IPS-20b (cell line): Measurements from ENCODE around the gene TTC9.

Experiments used
- H3K27ac ChIP-seq: one replicate; pipeline ENCODE4 v1.5.1; 2013; ENCODE audit warnings: low read length
- H3K27me3 ChIP-seq: 2 replicates; pipeline ENCODE4 v1.6.1; 2013; ENCODE audit warnings: mild to moderate bottlenecking, low read length, inconsistent platforms; ENCODE audit not compliant: insufficient read depth
- H3K36me3 ChIP-seq: 2 replicates; pipeline ENCODE4 v1.6.1; 2013; ENCODE audit warnings: low read depth, mild to moderate bottlenecking, inconsistent platforms, low read length, moderate library complexity; ENCODE audit not compliant: insufficient read depth
- H3K4me1 ChIP-seq: 2 replicates; pipeline ENCODE4 v1.6.1; 2013; ENCODE audit warnings: mild to moderate bottlenecking, control low read depth, inconsistent platforms, low read length, moderate library complexity; ENCODE audit not compliant: insufficient read depth
- H3K4me3 ChIP-seq: 2 replicates; pipeline ENCODE4 v1.5.1; 2013; ENCODE audit warnings: mild to moderate bottlenecking, low read length, inconsistent platforms
- H3K9ac ChIP-seq: 2 replicates; pipeline ENCODE4 v1.6.1; 2013; ENCODE audit warnings: low read depth, mild to moderate bottlenecking, inconsistent platforms, low read length, moderate library complexity
- H3K9me3 ChIP-seq: 2 replicates; pipeline ENCODE4 v1.6.1; 2013; ENCODE audit warnings: mild to moderate bottlenecking, low read depth, low read length, inconsistent platforms; ENCODE audit not compliant: insufficient read depth

Gene TTC9

GRCh38 chr14:70641548-70642302 is at the start of gene TTC9:
Gene TTC9 (plus strand): TSS chr14:70641916. CDS start chr14:70642130, 214 bp downstream.
- H3K36me3 ChIP-seq, result no peaks in the 10 kb centered on the region
- 0 out of 2 replicates have a peak, but pooled peaks cover 5% of the 10 kb centered on the region for H3K27me3 ChIP-seq
- peak within 1 kb of the TSS; percentile 30 for H3K27ac ChIP-seq
- H3K4me3 ChIP-seq, result peak within 1 kb of the TSS; percentile 95
- H3K9ac ChIP-seq, result peak within 1 kb of the TSS; percentile 90; the same call in 1 of the 2 replicates
- H3K9me3 ChIP-seq, result no peaks in the 10 kb centered on the region
- peaks cover 38% of the 10 kb centered on the region for H3K4me1 ChIP-seq

- Histone ChIP-seq H3K4me3 (no peak overlapping the region), H3K9me3 (no peaks in the 10 kb centered on the region), H3K9ac (no peak overlapping the region), H3K27ac (no peak overlapping the region), H3K27me3 (no peaks in the 10 kb centered on the region), H3K36me3 (peaks cover 79% of the 10 kb centered on the region), H3K4me1 (0 out of 2 replicates have a peak, but pooled peaks cover 2% of the 10 kb centered on the region)
These were observed 47.3 kb upstream of the TTC9 start for GRCh38 chr14:70594461-70594860.

DNA sequence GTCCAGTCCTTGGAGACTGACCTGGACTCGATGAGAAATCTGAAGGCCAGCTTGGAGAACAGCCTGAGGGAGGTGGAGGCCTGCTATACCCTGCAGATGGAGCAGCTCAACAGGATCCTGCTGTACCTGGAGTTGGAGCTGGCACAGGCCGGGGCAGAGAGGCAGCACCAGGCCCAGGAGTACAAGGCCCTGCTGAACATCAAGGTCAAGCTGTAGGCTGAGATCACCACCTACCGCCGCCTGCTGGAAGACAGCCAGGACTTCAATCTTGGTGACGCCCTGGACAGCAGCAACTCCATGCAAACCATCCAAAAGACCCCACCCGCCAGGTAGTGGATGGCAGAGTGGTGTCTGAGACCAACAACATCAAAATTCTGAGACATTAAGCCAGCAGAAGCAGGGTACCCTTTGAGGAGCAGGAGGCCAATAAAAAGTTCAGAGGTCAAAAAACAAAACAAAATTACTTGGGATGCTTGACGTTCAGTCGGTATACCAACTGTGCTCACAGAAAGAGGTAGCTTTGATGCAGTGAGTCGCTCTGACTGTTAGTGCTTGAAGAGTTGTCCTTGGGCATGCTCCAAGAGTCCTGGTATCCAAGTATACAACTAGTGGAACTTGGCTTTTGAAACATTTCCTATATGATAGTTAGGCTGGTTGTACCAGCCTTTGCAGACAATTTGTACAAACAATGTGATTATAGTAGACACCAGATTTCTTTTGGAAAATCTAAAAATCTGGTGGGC is 46.1 kb upstream of the TTC9 start:
- Histone ChIP-seq H3K27ac (no peak overlapping the region), H3K4me3 (no peak overlapping the region), H3K9ac (no peak overlapping the region), H3K36me3 (peaks cover 68% of the 10 kb centered on the region), H3K9me3 (no peaks in the 10 kb centered on the region), H3K27me3 (no peaks in the 10 kb centered on the region), H3K4me1 (0 out of 2 replicates have a peak, but pooled peaks cover 4% of the 10 kb centered on the region)

- H3K27ac ChIP-seq, result no peak overlapping the region
- no peaks in the 10 kb centered on the region for H3K9me3 ChIP-seq
- no peak overlapping the region for H3K9ac ChIP-seq
- no peaks in the 10 kb centered on the region for H3K27me3 ChIP-seq
- H3K36me3 ChIP-seq, result peaks cover 47% of the 10 kb centered on the region
- H3K4me1 ChIP-seq, result peaks cover 13% of the 10 kb centered on the region; the same call in 1 of the 2 replicates
- H3K4me3 ChIP-seq, result no peak overlapping the region
These were observed 44.0 kb upstream of the TTC9 start for GRCh38 chr14:70597731-70598130.

DNA sequence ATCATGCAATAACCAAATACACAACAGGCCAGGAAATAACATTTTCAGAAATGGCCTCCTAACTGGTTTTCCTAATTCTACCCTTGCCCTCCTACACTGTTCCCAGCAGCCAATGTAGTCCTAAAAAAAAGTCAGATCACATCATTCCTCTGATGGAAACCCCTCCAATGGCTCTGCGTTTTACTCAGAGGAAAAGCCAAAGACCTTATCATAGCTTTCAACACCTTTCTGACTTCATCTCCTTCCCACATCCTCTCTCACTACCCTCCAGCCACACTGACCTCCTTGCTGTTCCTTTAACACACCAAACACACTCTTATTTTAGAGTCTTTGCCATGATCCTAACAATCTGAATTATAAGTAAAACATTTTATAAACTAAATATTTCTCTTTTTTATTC is 42.4 kb upstream of the TTC9 start:
- Histone ChIP-seq H3K9ac (no peak overlapping the region), H3K27ac (no peak overlapping the region), H3K27me3 (peaks cover 4% of the 10 kb centered on the region; the same call in 1 of the 2 replicates), H3K4me1 (peaks cover 13% of the 10 kb centered on the region; the same call in 1 of the 2 replicates), H3K9me3 (no peaks in the 10 kb centered on the region), H3K4me3 (peak overlapping the region; percentile 95), H3K36me3 (peaks cover 30% of the 10 kb centered on the region)

DNA sequence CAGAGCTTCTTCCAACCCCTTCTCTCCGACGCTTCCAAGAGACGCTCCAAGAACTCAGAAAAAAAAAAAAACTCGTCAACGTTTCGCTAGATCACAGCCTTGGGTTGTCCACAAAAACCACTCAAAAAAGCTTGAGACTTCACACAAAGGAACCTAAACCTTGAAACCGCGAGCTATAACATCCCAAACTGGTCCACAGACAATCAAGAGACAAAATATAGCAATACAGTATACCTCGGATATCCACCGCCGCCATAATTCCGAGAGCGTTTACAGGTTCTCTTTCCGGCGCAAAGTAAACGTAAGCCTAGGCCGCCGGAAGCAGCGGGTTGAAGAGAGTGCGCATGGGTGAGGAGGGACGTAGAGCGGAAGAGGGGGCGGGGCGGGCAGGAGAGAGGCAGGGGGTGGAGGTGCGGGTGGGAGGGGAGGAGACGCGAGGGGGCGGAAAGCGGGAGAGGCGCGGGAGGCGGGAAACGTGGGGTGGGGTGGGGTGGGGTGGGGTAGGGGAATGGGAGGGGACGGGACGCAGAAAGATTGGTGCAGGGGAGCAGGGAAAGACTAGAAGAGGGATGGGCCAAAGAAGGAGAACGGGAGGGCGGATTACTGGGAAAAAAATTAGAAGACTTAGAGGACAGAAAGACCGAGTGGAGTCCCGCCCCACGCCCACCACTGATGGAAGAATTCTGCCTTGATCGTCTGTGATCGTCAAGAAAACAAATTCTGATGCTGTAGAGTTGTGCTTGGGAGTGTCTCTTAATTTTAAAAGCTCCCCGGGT is 41.1 kb upstream of the TTC9 start, which contains the start of gene MED6:
Gene MED6 (minus strand): TSS at position 274 of the 776 bp plus-strand sequence. CDS start 18 bp downstream, at position 256.
- Histone ChIP-seq H3K9ac (peak within 1 kb of the TSS; percentile 92), H3K4me1 (peaks cover 13% of the 10 kb centered on the region; the same call in 1 of the 2 replicates), H3K27me3 (peaks cover 10% of the 10 kb centered on the region; the same call in 1 of the 2 replicates), H3K36me3 (peaks cover 18% of the 10 kb centered on the region), H3K4me3 (peak within 1 kb of the TSS; percentile 95), H3K27ac (peak within 1 kb of the TSS; percentile 55), H3K9me3 (no peaks in the 10 kb centered on the region)

- H3K27ac ChIP-seq, result peak overlapping the region; percentile 55
- no peaks in the 10 kb centered on the region for H3K9me3 ChIP-seq
- H3K27me3 ChIP-seq, result peaks cover 10% of the 10 kb centered on the region
- peaks cover 13% of the 10 kb centered on the region; the same call in 1 of the 2 replicates for H3K4me1 ChIP-seq
- H3K4me3 ChIP-seq, result peak overlapping the region; percentile 83
- H3K9ac ChIP-seq, result peak overlapping the region; percentile 91; the same call in 1 of the 2 replicates
- peaks cover 12% of the 10 kb centered on the region for H3K36me3 ChIP-seq
These were observed 40.6 kb upstream of the TTC9 start for GRCh38 chr14:70601162-70601561.

DNA sequence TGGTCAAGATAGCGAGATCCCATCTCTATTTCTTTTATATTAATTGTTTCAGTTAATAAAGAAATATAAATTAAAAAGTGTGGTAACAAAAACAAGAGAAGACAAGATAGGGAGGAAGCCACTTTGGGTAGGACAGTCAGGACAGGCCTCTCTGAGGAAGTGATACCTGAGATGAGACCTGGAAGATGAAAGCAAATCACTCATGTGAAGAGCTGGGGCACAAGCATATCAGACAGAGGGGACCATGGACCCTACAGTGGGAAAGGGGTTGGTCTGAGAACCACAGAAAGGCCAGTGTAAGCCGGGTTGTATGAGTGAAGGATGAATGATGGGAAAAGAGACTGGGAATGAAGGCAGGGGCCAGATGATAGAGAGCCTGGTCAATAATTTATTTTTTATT is 39.5 kb upstream of the TTC9 start:
- peaks cover 13% of the 10 kb centered on the region; the same call in 1 of the 2 replicates for H3K4me1 ChIP-seq
- no peak overlapping the region for H3K4me3 ChIP-seq
- H3K9ac ChIP-seq, result no peak overlapping the region
- H3K27ac ChIP-seq, result no peak overlapping the region
- H3K9me3 ChIP-seq, result no peaks in the 10 kb centered on the region
- H3K36me3 ChIP-seq, result peaks cover 4% of the 10 kb centered on the region; the same call in 1 of the 2 replicates
- peaks cover 10% of the 10 kb centered on the region for H3K27me3 ChIP-seq

DNA sequence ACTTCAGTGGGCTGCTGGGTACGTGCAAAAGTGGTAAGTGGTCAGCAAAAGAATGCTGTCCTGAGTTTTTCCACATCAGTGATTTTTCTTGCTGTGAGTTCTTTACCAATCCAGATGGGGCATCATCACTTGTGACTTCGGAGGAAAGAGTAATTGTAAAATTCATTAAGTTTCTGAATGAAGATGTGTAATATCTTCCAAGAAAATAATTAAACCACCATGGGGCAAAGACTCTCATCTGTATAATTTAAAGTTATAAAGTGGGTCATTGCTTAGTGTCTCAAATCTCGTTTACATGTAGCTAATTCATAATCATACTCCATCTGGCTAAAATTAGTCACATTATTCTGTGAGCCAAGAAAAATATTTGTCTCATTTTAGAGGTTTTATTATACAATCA is 30.5 kb upstream of the TTC9 start:
- Histone ChIP-seq H3K4me3 (no peak overlapping the region), H3K36me3 (no peaks in the 10 kb centered on the region), H3K27ac (no peak overlapping the region), H3K27me3 (no peaks in the 10 kb centered on the region; the same call in 1 of the 2 replicates), H3K9me3 (no peaks in the 10 kb centered on the region), H3K4me1 (no peaks in the 10 kb centered on the region), H3K9ac (no peak overlapping the region)

DNA sequence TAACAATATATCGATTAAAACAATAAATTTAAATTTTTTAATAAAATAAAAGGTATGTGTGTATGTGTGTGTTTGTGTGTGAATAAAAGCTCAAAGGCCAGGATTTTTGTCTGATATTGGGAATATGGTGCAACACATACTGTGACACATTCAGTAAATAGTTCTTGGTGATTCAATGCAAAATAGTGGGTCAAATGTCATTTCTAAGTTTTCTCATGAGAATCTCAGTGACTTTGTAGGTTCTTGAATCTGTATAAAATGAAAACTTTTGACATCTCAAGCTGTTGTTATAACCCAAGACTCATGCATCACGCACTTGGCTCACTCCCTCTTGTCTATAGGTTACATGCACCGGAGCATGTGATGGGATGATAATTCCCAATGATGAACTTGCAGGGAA is 25.1 kb upstream of the TTC9 start:
- Histone ChIP-seq H3K36me3 (no peaks in the 10 kb centered on the region), H3K27ac (no peak overlapping the region), H3K4me1 (no peaks in the 10 kb centered on the region), H3K9ac (no peak overlapping the region), H3K4me3 (no peak overlapping the region), H3K27me3 (no peaks in the 10 kb centered on the region), H3K9me3 (no peaks in the 10 kb centered on the region)

- no peak overlapping the region for H3K27ac ChIP-seq
- no peaks in the 10 kb centered on the region for H3K36me3 ChIP-seq
- H3K27me3 ChIP-seq, result no peaks in the 10 kb centered on the region
- H3K4me1 ChIP-seq, result no peaks in the 10 kb centered on the region
- H3K9ac ChIP-seq, result no peak overlapping the region
- H3K4me3 ChIP-seq, result no peak overlapping the region
- no peaks in the 10 kb centered on the region for H3K9me3 ChIP-seq
These were observed 23.4 kb upstream of the TTC9 start for GRCh38 chr14:70618314-70618713.
